Inflammatory macrophage (primary cell): ENCODE results near the gene NPAS3.

ENCODE experiments used
- DNase-seq, 2 donors: peaks; one replicate each; pipeline ENCODE4 v3.0.0-alpha.2; 2020 to 2022

The NPAS3 gene

DNA sequence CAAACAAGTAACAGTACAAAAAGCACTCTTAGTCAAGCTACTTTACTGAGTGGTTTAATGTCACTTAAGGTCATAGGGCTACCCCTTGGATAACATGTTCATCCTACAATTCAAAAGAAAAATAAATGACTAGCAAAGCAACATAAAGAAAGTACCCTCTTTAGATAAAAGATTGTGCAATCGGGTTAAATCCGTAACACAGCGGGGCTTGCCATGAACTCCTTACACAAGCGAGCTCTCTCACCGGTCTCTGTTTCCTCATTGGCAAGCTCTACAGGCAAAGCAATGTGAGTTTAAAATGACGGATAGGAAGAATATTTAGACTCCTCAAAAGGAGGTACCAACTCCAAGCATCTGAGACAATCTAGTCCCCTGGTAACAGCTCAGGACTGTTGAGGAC lies 871.6 kb downstream of the NPAS3 start:
- no peak for DNase-seq

DNA sequence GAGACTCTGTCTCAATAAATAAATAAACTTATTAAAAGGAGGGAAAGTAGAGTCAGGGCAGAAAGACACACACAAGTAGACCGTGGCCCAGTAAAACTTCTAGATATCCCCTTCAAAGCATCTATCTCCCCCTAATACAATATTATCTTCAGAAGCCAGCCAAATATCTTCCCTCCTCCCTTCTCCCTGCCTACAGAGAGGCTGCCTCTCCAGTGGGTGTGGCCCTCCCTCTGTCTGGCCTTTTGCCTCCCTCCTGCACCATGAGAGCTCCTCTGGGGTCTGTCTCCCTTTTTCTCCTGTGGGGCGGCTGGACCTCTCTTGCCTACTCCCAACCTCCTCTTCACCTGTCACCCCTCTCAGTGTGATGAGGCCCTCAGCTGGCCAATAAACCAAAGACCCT lies 873.0 kb downstream of the NPAS3 start:
- DNase-seq = no peak

DNA sequence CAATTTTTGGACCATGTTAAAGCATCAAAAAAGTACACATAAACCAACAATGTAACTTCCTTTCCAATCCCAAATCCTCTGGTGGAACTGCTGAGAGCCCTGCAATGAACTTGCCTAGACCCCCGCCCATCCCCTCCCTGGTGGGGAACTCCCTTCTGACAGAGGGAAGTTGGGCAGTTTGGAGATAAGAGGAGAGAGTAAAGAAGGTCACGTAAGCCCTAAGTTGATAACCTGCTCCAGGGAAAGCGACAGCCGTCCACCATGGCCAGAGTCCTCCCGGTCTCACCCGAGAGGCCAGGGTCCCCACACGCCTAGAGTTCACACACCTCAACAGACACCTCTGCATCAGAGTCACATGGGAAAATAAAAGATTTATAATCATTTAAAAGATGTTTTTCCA lies 873.5 kb downstream of the NPAS3 start:
- DNase-seq = no peak

DNA sequence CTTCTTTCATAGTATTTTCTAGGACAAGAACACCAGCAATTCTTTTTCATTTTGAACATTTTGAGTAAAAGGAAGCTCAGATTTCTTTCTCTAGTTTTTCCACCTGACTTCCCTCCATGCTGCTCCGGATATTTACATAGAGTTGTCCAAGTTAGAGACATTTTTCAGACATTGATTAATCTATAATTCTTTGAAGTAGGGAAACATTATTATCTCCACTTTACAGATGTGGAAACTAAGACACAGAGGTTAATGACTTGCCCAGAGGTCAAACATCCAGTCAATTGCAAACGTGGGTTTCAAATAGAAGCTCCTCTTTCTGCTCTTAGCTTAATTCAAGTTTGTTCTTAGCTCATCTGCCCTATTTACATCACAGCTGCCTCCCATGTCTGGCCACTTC lies 873.9 kb downstream of the NPAS3 start:
- no peak for DNase-seq

DNA sequence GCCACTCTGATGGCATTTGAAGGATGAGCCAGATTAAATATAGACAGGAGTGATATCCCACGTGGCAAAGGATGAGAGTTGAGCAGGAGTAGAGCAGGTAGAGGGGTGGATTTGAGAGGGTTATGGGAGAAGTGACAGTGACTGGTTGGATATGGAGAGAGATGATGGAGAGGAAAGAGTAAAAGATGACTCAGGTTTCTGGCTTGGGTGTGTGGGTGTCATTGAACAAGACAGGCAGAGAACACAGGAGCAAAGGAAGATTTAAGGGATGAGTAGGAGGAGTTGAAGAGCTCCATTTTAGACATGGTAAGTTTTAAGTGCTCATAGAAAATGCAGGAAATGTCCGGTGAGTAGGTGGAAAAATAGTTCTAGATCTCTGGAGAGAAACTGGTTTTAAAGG lies 875.3 kb downstream of the NPAS3 start:
- no peak for DNase-seq

DNA sequence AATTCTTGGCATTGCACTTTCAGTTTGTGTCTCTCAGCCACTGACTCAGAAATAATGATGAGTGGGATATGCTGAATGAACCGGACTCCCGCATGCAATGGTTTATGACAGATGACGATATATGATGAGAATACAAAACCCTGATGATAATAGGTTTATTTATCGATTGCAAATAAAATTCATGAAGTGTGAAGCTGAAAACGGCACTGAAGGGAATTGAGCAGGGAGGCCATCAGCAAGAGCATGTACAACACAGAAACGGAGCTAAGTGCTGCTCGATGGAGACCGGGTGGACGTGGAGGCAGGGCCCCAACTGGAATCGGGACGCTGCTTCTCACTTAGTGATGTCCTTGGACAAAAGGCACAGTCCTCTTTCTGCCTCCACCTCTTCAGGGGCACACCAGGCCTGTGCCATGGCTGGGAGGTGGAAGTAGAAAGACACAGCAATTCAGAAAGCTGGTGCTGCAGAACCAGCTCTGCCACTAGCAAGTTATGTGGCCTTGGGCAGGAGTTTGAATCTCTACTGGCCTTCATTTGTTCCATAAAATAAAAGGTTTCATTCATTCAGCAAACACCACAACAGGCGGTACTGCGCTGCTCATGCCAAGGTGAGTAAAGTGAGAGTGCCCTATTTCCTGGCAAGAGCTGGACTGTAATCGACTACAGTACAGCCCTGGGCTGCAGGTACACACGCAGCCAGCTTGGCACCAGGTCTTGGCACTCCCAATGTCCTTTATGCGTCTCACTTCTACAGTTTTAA lies 895.2 kb downstream of the NPAS3 start:
- DNase-seq = no peak

DNA sequence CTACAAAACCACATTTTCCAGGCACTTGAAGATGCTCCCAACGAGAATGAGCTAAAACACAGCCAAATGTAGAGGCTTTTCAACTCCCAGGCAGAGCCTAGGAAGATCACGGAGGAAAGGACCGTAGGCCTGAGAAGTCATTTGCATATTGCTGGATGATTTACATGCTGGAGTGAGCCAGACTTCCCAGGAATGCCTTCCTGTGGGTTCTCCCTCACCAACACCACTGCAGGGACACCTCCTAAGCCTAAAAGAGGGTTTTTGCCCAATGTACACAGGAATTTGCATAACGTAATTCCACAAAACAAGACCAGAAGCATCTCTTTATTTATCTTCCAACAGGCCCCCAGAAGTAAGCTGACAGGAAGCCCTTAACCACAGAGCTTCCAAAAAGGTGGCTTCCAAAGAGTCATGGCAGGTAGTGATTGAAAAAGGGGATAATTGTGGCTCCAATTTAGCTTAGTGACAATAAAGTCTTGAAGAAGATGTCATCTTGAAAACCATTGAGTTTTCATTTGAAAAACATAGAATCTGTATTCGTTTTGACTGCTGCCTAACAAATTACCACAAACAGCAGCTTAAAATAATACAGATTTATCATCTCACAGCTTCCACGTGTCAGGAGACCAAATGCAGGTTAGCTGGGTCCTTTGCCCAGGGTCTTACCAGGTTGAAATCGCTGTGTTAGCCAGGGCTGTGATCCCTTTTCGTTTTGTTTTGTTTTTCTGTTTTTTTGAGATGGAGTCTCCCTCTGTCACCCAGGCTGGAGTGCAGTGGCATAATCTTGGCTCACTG lies 896.0 kb downstream of the NPAS3 start:
- DNase-seq = no peak

DNA sequence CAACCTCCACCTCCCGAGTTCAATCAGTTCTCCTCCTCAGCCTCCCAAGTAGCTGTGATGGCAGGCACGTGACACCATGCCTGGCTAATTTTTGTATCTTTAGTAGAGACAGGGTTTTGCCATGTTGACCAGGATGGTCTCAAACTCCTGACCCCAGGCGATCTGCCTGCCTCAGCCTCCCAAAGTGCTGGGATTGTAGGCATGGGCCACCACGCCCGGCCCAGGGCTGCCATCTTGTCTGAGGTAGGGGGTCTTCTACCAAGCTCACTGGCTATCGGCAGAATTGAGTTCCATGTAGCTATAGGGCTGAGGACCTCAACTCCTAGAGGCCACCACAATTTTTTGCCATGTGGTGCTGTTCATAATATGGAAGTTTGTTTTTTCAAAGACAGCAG lies 896.6 kb downstream of the NPAS3 start:
- DNase-seq = no peak

DNA sequence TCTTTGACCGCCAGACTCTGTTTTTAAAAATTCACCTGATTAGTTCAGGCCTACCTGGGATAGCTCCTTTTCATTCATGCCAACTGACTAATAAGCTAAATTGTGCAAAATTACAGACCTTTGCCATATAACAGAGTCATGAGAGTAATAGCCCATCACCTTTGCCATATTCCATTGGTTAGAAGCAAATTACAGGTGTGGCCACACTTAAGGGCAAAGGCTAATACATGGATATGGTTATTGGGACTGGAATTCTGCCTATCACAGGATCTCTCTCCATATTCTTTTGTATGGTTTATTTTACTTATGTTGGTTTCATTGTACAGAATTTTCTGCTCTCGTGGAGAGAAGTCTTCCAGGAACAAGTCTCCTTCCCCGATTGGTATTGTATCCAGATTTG lies 897.0 kb downstream of the NPAS3 start:
- no peak for DNase-seq

DNA sequence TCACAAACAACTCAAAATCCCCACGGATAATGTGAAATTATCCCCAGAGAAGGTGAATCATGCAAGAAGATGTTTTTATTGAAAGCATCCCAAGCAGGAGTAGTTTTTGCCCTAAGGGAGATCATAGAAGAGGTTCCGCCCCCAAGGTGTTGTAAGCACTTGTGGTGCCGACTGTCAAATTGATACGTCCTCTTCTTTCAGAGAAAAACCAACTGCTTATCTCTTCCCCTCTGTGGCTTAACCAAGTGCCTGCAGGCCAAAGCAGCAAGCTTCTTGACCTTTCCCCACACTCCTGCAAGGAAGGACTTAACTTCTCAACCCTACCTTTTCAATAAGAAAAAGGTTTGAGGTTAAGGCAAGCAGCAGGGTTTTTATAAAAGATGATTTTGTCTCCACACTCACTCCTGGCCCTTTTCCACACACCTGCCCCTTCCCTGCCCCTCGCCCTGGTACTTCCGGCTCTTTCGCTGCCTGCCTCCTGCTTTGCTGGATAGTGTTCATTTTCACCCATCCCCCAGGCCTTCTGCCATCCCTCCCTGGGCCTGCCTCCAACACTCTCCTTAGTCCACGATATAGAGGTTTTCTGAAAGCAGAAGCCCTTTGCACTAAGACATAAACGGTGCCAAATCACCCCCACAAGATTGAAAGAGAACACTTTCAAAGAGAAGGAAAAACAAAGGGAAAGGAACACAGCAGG lies 897.7 kb downstream of the NPAS3 start:
- DNase-seq = no peak

DNA sequence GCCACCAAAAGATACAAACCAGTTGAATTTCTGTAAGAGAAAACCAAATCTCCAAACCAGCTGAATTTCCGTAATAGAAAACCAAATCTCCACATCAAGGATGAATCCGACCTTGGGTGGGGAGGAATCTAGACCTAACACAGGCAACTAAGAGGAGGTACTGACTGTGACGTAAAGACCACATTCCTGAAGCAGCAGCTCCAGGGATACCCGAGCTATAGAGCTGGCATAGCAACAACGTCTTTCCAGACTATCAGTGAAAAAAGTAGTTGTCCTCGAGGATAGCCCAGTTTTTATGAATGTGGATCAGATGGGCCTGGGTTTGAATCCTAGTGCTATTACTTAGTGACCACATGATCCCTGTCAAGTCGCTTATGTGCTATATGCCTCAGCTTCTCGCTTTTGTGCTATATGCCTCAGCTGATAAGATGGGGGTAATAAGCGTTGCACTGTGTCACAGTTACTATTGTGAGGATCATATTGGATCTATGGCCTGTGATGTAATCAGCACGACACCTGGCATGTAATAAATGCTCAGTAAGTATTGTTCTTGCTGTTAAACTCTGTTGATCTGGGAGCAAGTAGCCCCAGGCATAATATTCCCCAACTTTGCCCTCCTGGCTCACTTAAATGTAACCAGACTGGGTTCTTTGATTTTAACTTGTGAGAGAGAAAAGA lies 898.4 kb downstream of the NPAS3 start:
- DNase-seq = no peak

DNA sequence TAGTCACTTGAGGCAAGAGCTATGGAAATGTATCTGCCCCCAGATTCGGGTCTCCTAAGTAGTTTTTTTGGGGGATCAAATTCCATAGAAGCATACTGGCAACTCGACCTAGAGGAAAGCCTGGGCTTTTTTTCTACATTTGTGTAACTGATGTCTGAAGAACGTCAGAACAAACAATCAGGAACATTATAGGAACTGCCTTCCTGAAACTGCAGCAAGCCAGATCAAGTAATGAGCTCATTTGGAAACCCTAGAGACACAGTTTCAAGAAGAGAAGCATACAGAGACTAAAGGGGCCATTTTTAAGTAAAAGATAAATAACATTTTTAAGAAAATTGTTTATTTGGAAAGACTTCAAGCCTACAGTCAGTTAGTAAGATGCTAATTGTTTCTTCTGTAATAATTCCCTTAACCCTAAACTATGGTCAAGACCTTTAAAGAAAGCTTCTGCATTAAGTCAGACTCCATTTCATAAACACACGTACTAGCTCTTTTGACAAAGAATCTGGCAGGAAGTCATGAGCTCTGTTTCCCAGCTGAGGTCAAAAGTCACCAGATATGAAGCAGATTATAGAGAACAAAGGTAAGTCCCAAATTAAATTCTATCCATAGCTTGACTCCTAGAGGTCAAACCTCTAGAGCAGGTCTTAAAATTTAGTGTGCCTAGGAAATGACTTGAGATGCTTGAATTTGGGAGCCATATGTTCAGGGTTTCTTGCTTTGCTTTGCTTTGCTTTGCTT lies 899.4 kb downstream of the NPAS3 start:
- DNase-seq = no peak

DNA sequence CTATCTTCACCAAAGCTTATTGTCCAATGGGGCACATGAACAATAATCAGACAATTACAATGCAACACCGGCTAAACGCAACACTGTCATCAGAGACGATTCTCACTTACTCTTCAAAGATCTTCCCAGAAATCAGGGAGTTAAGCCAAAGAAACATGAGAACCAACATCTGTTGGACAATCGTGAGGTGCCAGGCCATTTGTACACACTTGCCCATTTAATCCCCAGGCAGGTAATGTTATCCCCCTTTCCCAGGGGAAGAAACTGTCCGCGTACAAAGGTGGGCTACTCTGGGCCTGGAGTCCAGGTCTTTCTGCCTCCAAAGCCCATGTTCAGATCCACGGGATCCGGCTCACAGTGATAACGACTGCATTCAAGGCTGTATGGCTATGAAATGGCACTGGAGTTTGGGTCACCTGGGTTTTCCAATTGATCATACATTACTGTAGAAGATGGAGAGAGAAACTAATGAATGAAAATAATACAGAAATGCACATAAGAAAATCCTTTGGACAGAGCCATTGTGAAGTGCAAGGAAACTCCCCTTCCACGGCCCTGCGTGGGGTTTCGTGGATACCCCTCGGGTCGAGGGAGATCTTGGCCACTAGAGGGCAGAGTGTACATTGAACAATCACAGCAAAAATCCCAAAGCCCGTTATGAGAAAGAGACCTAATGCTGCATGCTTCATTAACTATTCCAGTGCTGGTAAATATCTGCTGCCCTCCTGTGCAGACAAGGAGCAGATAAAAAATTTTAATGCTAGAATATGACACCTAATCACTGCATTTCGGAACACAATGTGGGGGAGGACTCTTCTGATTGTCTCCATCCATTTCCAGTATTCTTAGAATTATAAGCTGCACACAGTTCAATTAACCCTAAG lies 900.8 kb downstream of the NPAS3 start:
- peak; percentile 25 to 55 for DNase-seq

DNA sequence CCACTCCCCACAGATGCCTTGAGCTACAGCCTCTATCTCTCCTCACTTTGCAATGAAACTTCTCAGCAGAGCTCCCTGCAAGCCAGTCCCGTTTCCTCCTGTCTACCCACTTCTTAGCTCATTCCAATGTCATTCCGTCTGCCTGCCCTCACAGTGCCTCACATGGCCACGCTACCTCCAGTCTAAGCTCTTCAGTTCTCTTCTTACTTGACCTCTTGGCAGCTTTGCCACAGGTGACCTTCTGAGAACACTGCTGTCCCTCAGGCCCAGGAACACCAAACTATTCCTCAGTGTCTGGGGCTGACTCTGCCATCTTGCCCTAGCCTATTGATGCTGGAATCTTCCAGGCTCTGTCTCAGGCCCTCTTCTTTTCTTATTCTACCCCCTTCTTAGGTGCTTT lies 902.1 kb downstream of the NPAS3 start:
- DNase-seq = no peak

DNA sequence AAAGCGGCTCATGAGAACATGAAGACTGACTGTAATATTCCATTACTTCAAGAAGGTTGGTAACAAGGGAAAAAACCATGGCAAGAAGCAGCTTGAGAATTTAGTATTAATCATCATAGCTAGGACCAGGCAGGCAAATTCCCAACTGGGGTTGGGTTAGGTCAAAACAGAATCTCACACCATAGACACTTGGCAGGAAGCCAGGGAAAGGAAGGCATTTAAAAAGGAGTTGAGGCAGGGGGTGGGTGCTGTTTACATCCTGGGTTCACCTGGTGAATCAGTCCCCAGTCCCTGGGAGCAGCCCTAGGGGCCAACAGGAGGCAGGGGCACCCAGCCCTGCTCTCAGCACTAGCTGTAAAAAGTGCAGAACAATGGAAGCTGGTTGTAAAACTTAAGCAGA lies 903.6 kb downstream of the NPAS3 start:
- no peak for DNase-seq

DNA sequence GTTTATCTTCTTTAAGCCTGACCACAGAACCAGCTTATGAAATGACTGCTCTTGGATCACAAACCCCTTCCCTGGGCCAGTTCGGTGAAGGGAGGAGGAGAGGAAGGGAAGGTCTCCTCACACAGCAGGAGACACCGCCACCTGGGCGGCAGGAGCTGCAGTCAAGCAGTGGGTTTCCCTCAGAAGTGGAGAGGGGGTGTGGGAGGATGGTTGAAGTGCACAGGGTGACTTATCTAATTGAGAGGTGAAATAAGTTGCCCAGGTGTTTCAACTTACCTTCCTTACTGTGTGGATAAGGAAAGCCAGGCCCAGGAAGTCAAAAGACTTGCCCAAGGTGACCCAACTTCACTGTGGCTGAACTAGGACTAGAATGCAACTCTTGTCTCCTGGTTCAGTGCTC lies 905.4 kb downstream of the NPAS3 start:
- DNase-seq = no peak

DNA sequence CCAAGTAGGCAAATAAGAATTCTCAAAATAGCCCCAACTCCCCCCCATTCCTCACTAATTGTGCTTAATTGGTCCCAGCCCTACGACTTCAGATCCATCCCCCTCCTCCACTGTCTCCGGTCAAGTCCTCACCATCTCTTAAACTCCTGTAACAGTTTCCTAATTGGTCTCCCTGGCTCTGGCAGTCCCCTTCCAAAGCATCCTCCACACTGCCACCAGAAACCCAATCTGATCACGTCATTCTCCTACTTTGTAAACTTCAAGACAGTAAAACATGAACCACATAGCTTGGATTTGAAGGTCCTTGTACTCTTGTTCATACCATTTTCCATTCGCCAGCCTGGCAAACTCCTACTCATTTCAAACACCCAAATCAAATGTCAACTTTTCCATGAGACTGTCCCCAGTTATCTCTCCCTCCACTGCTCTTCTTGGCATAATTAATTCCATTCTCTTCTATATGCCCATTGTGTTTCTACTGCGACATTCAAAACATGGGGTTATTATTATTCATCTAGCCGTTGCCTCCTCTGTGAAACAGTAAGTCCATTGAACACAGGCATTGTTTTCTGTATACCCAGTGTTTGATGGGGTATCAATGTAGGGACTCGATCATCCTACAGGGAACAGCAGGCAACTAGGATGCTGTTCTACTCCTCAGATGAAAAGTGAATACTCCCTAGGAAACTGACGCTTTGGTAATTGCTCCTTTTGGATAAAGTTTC lies 907.6 kb downstream of the NPAS3 start:
- no peak for DNase-seq

DNA sequence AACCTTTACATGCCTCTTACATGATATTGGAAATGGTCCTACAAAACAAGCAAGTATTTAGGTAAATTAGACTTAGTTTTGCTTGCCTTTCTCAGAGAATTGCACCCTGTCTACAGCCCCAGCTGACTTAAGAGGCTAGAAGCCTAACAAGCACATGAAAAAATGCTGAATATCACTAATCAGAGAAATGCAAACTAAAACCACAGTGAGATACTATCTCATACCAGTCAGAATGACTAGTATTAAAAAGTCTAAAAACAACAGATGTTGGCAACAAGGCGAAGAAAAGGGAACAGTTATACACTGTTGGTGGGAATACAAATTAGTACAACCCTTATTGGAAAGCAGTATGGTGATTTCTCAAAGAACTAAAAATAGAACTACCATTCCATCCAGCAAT lies 908.4 kb downstream of the NPAS3 start:
- DNase-seq = no peak

DNA sequence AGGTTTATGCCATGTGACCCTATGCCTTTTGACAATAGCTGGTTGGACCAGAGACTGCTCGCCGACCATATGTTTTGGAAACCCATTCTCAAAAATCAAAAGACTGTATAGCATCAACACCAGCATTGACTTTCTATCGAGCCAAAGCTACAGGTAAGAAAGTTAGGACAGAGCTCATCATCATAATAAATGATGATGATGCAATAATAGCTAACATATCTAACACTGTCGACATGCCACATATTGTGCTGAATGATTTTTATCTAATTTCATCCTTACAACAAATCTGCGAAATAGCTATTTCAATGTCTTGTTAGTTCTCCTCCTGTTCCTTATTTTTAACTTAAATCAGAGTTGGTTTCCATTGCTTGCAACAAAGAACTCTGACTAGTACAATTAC lies 909.3 kb downstream of the NPAS3 start:
- no peak for DNase-seq

DNA sequence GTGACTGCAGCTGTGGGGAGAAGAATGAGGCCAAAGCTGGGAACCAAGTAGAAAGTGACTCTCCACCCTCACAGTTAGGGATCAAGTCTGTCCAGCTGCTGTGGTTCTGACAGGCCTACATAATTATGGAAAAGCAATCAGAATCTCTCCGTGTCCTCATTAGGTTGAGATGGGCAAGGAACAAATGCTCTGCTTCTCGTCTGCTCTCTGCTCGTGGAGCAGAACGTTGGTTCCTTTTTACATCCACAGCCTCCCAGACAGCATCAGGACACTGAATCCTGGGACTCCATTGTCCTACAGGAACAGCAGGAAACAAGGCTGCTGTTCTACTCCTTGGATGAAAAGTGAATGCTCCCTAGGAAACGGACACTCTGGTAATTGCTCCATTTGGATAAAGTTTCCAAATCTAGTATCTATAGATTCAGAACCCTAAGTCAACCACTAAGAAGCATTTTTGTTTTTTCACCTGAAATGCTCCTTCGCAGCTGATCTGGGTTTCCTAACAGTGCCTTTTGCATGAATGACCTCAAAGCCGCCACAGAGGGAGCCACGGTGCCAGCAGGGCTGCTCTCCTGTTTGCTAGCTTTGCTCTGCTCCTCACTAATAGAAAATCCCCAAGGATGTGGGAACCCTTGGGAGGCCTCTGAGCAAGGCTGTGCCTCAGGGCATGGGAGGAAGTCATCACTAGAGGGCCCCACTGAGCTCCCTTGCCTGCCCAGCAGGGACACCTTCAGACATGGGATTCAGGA lies 910.2 kb downstream of the NPAS3 start:
- DNase-seq = peak; percentile 35 to 45
